CD14-positive monocyte (primary cell): ENCODE data around the gene OR5H1. TPM values are rescaled to one million over a fixed set of nuclear protein-coding genes. Genes with fewer than 3 reads are reported as not detected.

Experiments used
- DNase-seq, 3 donors: peaks; one replicate each; pipeline ENCODE4 v3.0.0-alpha.2; 2011 to 2022
- H2AFZ ChIP-seq: 2 replicates; pipeline ENCODE4 v1.6.0; 2012; ENCODE audit warnings: mild to moderate bottlenecking, low read depth, low read length, inconsistent platforms; ENCODE audit not compliant: insufficient read depth, poor library complexity, severe bottlenecking
- H3K27ac ChIP-seq, 2 donors: 1 replicate in 1 of 2; 2 replicates in 1 of 2; pipeline ENCODE4 v1.5.1; 2012 to 2013; ENCODE audit warnings: low read length in 2 of 2, control low read depth in 1 of 2, inconsistent platforms in 1 of 2, low read depth in 1 of 2, mild to moderate bottlenecking in 1 of 2
- H3K27me3 ChIP-seq, 2 donors: one replicate each; pipeline versions ENCODE4 v1.6.0 to v1.6.1; 2011 to 2013; ENCODE audit warnings: low read length in 2 of 2; ENCODE audit not compliant: control insufficient read depth in 2 of 2, insufficient read depth in 2 of 2
- H3K36me3 ChIP-seq, 2 donors: replicated peaks in 1 of 2; 1 replicate in 1 of 2; 2 replicates in 1 of 2; pipeline versions ENCODE4 v1.5.1 to v1.6.1; 2012 to 2013; ENCODE audit warnings: low read length in 2 of 2, control low read depth in 1 of 2, inconsistent platforms in 1 of 2, mild to moderate bottlenecking in 1 of 2; ENCODE audit not compliant: insufficient read depth in 2 of 2, control insufficient read depth in 1 of 2
- H3K4me1 ChIP-seq, 2 donors: 1 replicate in 1 of 2; 2 replicates in 1 of 2; pipeline versions ENCODE4 v1.5.1 to v1.6.1; 2012 to 2013; ENCODE audit warnings: low read length in 2 of 2, control low read depth in 1 of 2, inconsistent platforms in 1 of 2, mild to moderate bottlenecking in 1 of 2, moderate library complexity in 1 of 2; ENCODE audit not compliant: insufficient read depth in 2 of 2, control insufficient read depth in 1 of 2
- H3K4me2 ChIP-seq: replicated peaks from 2 replicates; pipeline ENCODE3; 2012; ENCODE audit warnings: low read length, moderate library complexity, mild to moderate bottlenecking; ENCODE audit not compliant: poor library complexity, severe bottlenecking; ENCODE audit errors: extremely low read depth
- H3K4me3 ChIP-seq, 3 experiments: fragments of 200-600 bp in 1 of 3; sonication (generic) in 1 of 3; replicated peaks in 1 of 3; 1 replicate in 2 of 3; 2 replicates in 1 of 3; pipeline ENCODE4 v1.5.1; 2011 to 2013; ENCODE audit warnings: low read length in 3 of 3, mild to moderate bottlenecking in 3 of 3, control low read depth in 2 of 3, low read depth in 2 of 3, inconsistent platforms in 1 of 3, moderate library complexity in 1 of 3
- H3K79me2 ChIP-seq: 2 replicates; pipeline ENCODE4 v1.6.0; 2012; ENCODE audit warnings: mild to moderate bottlenecking, control low read depth, inconsistent platforms, low read length, moderate library complexity; ENCODE audit not compliant: insufficient read depth
- H3K9ac ChIP-seq: 2 replicates; pipeline ENCODE4 v1.6.0; 2017; ENCODE audit warnings: low read length, mild to moderate bottlenecking; ENCODE audit not compliant: insufficient read depth, poor library complexity, severe bottlenecking
- H3K9me3 ChIP-seq, 2 donors: replicated peaks in 1 of 2; 1 replicate in 1 of 2; 2 replicates in 1 of 2; pipeline versions ENCODE4 v1.5.1 to v1.6.1; 2012 to 2013; ENCODE audit warnings: low read length in 2 of 2, control low read depth in 1 of 2; ENCODE audit not compliant: control insufficient read depth in 1 of 2, insufficient read depth in 1 of 2
- H4K20me1 ChIP-seq: 2 replicates; pipeline ENCODE4 v1.6.0; 2012; ENCODE audit warnings: mild to moderate bottlenecking, low read length, control low read depth, moderate library complexity; ENCODE audit not compliant: insufficient read depth
- H3K27ac Mint-ChIP-seq, 7 donors: one replicate each; pipeline ENCODE4 v1.8.0; 2020; ENCODE audit warnings: mild to moderate bottlenecking in 7 of 7, mixed read lengths in 7 of 7, moderate library complexity in 6 of 7, inconsistent platforms in 2 of 7
- H3K27me3 Mint-ChIP-seq, 3 donors: one replicate each; pipeline ENCODE4 v1.8.0; 2021 to 2022; ENCODE audit warnings: low read depth in 3 of 3, mild to moderate bottlenecking in 3 of 3, mixed read lengths in 3 of 3, moderate library complexity in 3 of 3, inconsistent platforms in 1 of 3
- H3K36me3 Mint-ChIP-seq, 2 donors: one replicate each; pipeline ENCODE4 v1.8.0; 2020; ENCODE audit warnings: mixed read lengths in 2 of 2, inconsistent platforms in 1 of 2, mild to moderate bottlenecking in 1 of 2
- H3K4me1 Mint-ChIP-seq: one replicate; pipeline ENCODE4 v1.8.0; 2020; ENCODE audit warnings: mild to moderate bottlenecking, mixed read lengths
- H3K4me3 Mint-ChIP-seq, 2 donors: one replicate each; pipeline ENCODE4 v1.8.0; 2020; ENCODE audit warnings: mild to moderate bottlenecking in 2 of 2, mixed read lengths in 2 of 2, moderate library complexity in 1 of 2
- H3K9me3 Mint-ChIP-seq, 7 donors: one replicate each; pipeline ENCODE4 v1.8.0; 2020 to 2022; ENCODE audit warnings: mixed read lengths in 7 of 7, mild to moderate bottlenecking in 6 of 7, moderate library complexity in 6 of 7, inconsistent platforms in 2 of 7
- CTCF ChIP-seq: fragments of 200-600 bp; IDR thresholded peaks from one replicate; pipeline ENCODE4 v1.8.0; 2022; ENCODE audit warnings: antibody characterized with exemption, mild to moderate bottlenecking
- WGBS: methylation state at CpG from one replicate; pipeline ENCODE4 v1.1.5; 2013; ENCODE audit warnings: missing lambda C conversion rate; ENCODE audit not compliant: insufficient coverage; 5-methylcytosine and 5-hydroxymethylcytosine counted together
- intact Hi-C, 2 donors: fragments of 100-400 bp; cut with micrococcal nuclease; formaldehyde crosslinking; loops; one replicate each; pipeline versions ENCODE4 v1.15.0 to v1.15.1; 2023
- polyA plus RNA-seq, 3 donors: library from polyadenylated mRNA; depleted of rRNA in 1 of 3; unstranded in 2 of 3; stranded (reverse) in 1 of 3; fragments of 300-500 nt in 2 of 3; fragments of >200 nt in 1 of 3; fragmentation: Illumina TruSeq in 2 of 3; gene quantifications; 1 replicate in 2 of 3; 2 replicates in 1 of 3; pipeline ENCODE4 v1.2.3, GENCODE V29; 2012 to 2021

OR5H1 gene
- polyA plus RNA-seq, 3 donors = not detected

DNA sequence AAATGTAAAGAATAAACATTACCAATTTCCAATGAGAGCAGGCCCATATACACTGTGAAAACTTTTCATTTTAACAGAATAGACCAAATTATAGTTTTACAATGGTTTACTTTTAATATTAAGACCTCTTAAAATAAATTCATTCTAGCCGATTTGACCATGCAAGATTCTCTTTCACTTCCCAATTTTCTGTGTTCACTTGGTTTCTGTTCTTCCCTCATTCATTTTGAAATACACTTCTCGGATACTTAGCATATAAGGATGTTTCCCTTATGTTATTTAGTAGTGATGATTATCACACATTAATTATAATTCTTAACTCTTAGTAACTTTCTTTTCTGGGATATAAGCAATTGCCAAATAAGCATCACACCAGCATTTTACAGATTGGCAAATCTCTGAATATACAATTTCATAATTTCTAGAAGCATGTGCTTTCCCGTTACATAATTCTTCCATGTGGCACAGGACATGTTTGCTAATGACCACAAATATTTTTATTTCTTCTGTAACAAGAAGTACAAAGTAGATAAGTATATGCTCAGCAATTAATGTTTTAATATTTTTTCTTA, 49.9 kb downstream of the OR5H1 start:
- DNase-seq = peak; percentile 18 to 64 (median 55)
- H3K79me2 ChIP-seq = no peaks in the 10 kb centered on the region
- Mint-ChIP-seq H3K36me3 (no peaks in the 10 kb centered on the region), H3K27me3 (peaks cover 0 to 1% (median 0%) of the 10 kb centered on the region in 3 donors), H3K4me3 (peak overlapping the region in 1 of 2 donors; percentile 52), H3K27ac (peak overlapping the region in 5 of 7 donors; percentile 12 to 84 (median 45)), H3K9me3 (peaks cover 1 to 19% (median 6%) of the 10 kb centered on the region in 7 donors), H3K4me1 (peaks cover 12% of the 10 kb centered on the region)
- no peak overlapping the region for H3K9ac ChIP-seq
- peak overlapping the region in 1 of 2 donors; percentile 58 for H3K27ac ChIP-seq
- no peaks in the 10 kb centered on the region for H4K20me1 ChIP-seq
- no peak overlapping the region for H2AFZ ChIP-seq
- no CpG with 5 or more reads among the region's 3 CpGs for WGBS
- TF ChIP-seq CTCF = no peak
- intact Hi-C loops = no loop called here
- peak overlapping the region; percentile 62 for H3K4me2 ChIP-seq
- H3K36me3 ChIP-seq = no peaks in the 10 kb centered on the region
- H3K4me1 ChIP-seq = peaks cover 4 to 12% of the 10 kb centered on the region in 2 donors
- peak overlapping the region in 1 of 3 experiments; percentile 32 for H3K4me3 ChIP-seq
- no peaks in the 10 kb centered on the region for H3K9me3 ChIP-seq
- H3K27me3 ChIP-seq = no peaks in the 10 kb centered on the region

DNA sequence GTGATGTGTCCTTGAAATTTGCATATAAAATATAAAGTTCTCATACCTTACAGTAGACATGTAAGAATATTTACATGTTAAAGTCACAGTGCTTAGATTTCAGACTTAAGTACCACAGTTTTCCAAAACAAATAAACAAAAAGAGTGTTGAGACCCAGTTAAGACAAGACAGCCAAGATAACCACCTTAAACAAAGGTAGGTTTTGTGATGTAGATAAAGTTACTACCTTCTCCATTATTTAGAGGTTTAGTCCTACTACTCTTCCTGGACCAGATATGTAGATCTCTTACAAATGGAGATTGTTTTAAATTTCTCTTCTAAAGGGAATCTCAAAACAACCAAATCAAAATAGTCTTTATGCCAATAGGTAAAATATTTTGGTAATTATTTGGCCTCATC, 51.7 kb downstream of the OR5H1 start:
- no peak overlapping the region for H3K27ac Mint-ChIP-seq
- DNase-seq = no peak
- no peaks in the 10 kb centered on the region for H3K36me3 Mint-ChIP-seq
- no peaks in the 10 kb centered on the region for H4K20me1 ChIP-seq
- H3K27ac ChIP-seq = no peak overlapping the region
- peaks cover 12% of the 10 kb centered on the region for H3K4me1 Mint-ChIP-seq
- H2AFZ ChIP-seq = no peak overlapping the region
- H3K4me2 ChIP-seq = no peak overlapping the region
- no peak for TF ChIP-seq CTCF
- H3K4me3 ChIP-seq = no peak overlapping the region
- H3K9me3 ChIP-seq = no peaks in the 10 kb centered on the region
- H3K36me3 ChIP-seq = no peaks in the 10 kb centered on the region
- peaks cover 0 to 7% (median 1%) of the 10 kb centered on the region in 7 donors for H3K9me3 Mint-ChIP-seq
- H3K27me3 ChIP-seq = no peaks in the 10 kb centered on the region
- intact Hi-C loops = no loop called here
- H3K79me2 ChIP-seq = no peaks in the 10 kb centered on the region
- H3K9ac ChIP-seq = no peak overlapping the region
- H3K4me1 ChIP-seq = peaks cover 4 to 12% of the 10 kb centered on the region in 2 donors
- no peak overlapping the region for H3K4me3 Mint-ChIP-seq
- peaks cover 0 to 1% (median 0%) of the 10 kb centered on the region in 3 donors for H3K27me3 Mint-ChIP-seq
